ENCODE results near the gene FSHR.

FSHR gene, protein sequence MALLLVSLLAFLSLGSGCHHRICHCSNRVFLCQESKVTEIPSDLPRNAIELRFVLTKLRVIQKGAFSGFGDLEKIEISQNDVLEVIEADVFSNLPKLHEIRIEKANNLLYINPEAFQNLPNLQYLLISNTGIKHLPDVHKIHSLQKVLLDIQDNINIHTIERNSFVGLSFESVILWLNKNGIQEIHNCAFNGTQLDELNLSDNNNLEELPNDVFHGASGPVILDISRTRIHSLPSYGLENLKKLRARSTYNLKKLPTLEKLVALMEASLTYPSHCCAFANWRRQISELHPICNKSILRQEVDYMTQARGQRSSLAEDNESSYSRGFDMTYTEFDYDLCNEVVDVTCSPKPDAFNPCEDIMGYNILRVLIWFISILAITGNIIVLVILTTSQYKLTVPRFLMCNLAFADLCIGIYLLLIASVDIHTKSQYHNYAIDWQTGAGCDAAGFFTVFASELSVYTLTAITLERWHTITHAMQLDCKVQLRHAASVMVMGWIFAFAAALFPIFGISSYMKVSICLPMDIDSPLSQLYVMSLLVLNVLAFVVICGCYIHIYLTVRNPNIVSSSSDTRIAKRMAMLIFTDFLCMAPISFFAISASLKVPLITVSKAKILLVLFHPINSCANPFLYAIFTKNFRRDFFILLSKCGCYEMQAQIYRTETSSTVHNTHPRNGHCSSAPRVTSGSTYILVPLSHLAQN

DNA sequence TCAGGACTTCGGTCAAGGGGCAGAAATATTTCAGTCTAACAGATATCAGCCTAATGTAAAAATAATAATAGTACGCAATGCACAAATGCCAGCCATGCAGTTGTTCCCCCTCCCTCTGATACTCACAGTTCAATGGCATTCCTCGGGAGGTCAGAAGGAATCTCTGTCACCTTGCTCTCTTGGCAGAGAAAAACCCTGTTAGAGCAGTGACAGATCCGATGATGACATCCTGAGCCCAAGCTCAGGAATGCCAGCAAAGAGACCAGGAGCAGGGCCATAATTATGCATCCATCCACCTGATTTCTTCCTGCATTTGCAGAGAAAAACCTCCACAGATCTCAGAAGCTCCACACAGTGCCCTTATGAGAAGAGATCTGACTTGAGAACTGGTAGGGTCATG is at the start of gene FSHR:
Gene FSHR, minus strand, starts transcription at position 376 of the 400 bp plus-strand sequence. Its CDS starts 98 bp downstream, at position 278.
- H3K27ac ChIP-seq, result no peak within 1 kb of the TSS
- intact Hi-C loops (cut with DNase I; ENCODE audit: low total_unique reads), result no loop called here
- H3K4me3 ChIP-seq, result no peak within 1 kb of the TSS
- no peaks in the 10 kb centered on the region for H3K36me3 ChIP-seq
- no peak for DNase-seq
- H3K4me1 ChIP-seq, result no peaks in the 10 kb centered on the region
- TF ChIP-seq, protein P1, sequence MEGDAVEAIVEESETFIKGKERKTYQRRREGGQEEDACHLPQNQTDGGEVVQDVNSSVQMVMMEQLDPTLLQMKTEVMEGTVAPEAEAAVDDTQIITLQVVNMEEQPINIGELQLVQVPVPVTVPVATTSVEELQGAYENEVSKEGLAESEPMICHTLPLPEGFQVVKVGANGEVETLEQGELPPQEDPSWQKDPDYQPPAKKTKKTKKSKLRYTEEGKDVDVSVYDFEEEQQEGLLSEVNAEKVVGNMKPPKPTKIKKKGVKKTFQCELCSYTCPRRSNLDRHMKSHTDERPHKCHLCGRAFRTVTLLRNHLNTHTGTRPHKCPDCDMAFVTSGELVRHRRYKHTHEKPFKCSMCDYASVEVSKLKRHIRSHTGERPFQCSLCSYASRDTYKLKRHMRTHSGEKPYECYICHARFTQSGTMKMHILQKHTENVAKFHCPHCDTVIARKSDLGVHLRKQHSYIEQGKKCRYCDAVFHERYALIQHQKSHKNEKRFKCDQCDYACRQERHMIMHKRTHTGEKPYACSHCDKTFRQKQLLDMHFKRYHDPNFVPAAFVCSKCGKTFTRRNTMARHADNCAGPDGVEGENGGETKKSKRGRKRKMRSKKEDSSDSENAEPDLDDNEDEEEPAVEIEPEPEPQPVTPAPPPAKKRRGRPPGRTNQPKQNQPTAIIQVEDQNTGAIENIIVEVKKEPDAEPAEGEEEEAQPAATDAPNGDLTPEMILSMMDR (IDR thresholded peaks at IDR 0.05), result no peak
- H3K27me3 ChIP-seq, result no peaks in the 10 kb centered on the region
- H3K9me3 ChIP-seq, result no peaks in the 10 kb centered on the region

DNA sequence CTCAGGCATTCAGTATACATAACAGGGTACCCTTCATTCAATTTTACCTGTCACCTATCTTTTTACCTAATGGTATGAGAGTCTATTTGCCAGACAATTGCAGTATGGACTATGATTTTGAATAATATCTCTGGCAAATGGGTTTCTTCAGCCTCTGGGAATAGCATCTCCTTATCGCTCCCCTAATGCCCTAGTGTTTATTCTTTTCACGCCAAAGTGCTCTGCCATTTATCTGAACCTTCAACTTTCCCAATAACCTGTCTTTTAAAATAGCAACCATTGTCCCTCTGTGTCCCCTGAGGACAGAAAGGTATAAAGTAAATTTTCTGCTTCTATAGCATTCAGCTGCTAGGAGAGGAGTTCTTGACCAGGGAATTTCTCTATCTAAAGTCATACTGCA is 45.0 kb upstream of the FSHR start:
- no peaks in the 10 kb centered on the region for H3K4me1 ChIP-seq
- no peaks in the 10 kb centered on the region for H3K27me3 ChIP-seq
- TF ChIP-seq, protein P1 (IDR thresholded peaks at IDR 0.05), result no peak
- intact Hi-C loops (cut with DNase I; ENCODE audit: low total_unique reads), result no loop called here
- H3K4me3 ChIP-seq, result no peak overlapping the region
- no peak for DNase-seq
- H3K27ac ChIP-seq, result no peak overlapping the region
- H3K36me3 ChIP-seq, result no peaks in the 10 kb centered on the region
- H3K9me3 ChIP-seq, result no peaks in the 10 kb centered on the region

DNA sequence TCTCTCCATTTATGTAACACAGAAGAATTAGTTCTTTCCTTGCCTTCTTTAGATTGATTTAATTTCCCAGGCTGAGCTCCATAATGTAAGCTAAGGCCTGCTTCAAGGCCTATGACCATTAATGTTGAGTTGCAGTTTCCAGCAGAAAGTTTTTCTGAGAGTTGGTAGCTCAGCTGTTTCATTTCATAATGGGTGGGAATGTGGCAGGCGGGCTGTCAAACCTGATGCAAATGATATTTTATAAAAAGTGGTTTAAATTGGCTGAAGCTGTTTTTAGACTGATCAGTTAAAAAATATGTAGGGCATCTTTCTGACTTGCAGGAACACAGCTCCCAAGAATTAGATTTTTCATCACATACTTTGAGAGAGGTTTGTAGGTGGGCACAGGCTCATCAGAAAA is 40.4 kb upstream of the FSHR start:
- H3K27me3 ChIP-seq, result no peaks in the 10 kb centered on the region
- intact Hi-C loops (cut with DNase I; ENCODE audit: low total_unique reads), result no loop called here
- no peaks in the 10 kb centered on the region for H3K4me1 ChIP-seq
- DNase-seq, result no peak
- no peak overlapping the region for H3K4me3 ChIP-seq
- TF ChIP-seq, protein P1 (IDR thresholded peaks at IDR 0.05), result no peak
- no peak overlapping the region for H3K27ac ChIP-seq
- no peaks in the 10 kb centered on the region for H3K9me3 ChIP-seq
- no peaks in the 10 kb centered on the region for H3K36me3 ChIP-seq

DNA sequence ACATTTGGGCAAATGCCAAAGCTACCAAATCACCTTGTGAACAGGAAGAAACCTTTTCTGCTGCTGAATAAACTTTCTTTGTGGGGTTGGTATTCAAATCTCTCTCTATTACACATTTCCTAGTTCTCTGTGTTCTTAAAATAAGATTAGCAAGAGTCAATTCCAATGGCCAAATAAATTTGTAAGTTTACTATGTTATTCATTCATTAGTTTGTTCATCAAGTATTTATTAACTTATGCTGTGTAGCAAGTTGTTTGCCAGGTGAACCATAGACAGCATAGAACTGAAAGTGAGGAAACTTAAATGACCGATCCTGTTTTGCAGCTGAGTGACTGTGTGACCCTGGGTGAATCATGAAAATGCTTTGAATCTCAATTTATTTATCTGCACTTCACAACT is 37.7 kb upstream of the FSHR start:
- H3K9me3 ChIP-seq, result no peaks in the 10 kb centered on the region
- H3K36me3 ChIP-seq, result no peaks in the 10 kb centered on the region
- H3K4me3 ChIP-seq, result no peak overlapping the region
- no peak for DNase-seq
- intact Hi-C loops (cut with DNase I; ENCODE audit: low total_unique reads), result no loop called here
- no peaks in the 10 kb centered on the region for H3K27me3 ChIP-seq
- TF ChIP-seq, protein P1 (IDR thresholded peaks at IDR 0.05), result no peak
- H3K4me1 ChIP-seq, result no peaks in the 10 kb centered on the region
- H3K27ac ChIP-seq, result no peak overlapping the region

DNA sequence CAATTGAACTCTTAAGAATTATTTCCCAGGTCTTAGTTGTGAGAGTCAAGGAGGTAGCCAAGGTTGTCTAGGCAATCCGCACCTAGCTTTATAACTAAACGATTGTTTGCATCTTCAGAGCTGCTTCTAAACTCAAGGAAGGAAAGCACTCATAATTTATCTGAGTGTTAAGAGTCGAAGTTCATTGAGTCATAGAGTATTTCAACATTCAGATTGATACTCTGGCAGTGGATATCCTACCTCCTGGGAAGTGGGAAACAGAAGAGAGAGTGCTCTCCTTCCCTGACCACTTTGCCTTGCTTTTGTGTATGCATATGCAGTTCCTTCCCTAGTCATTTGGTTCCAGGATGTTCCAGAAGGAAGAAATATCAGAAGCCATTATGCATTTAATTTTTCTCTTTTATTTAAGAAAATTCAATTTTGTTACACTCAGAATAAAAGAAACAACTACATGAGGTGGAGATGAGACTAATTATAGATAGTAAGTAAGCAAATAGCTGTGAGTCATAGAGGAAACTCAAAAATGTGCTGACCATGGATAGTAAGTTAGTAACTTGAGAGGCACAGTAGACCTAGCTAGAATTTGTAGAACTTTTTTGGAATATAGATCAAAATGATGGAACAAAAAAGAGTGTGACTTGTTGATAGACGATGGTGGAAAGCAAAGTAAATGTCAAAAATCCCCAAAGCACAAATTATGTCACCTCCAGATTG is 35.4 kb upstream of the FSHR start:
- no peak overlapping the region for H3K4me3 ChIP-seq
- no peak for DNase-seq
- intact Hi-C loops (cut with DNase I; ENCODE audit: low total_unique reads), result no loop called here
- H3K27ac ChIP-seq, result no peak overlapping the region
- H3K9me3 ChIP-seq, result no peaks in the 10 kb centered on the region
- H3K27me3 ChIP-seq, result no peaks in the 10 kb centered on the region
- TF ChIP-seq, protein P1 (IDR thresholded peaks at IDR 0.05), result no peak
- H3K36me3 ChIP-seq, result no peaks in the 10 kb centered on the region
- no peaks in the 10 kb centered on the region for H3K4me1 ChIP-seq
